SHP77 treated with DMSO at 0.1 percent for 48 hours (cell line): ENCODE data around the gene EEF1G.
"Not testable (repeated sequence)": the region's sequence is repeated elsewhere in the genome, so short reads cannot be mapped to it uniquely, and the experiment has no call there.

Source experiments
- DNase-seq: peaks from one replicate; lab custom pipeline; 2025; lab: John Stamatoyannopoulos, UW

EEF1G gene

GRCh38 chr11:62553839-62554361 lies 19.8 kb downstream of the EEF1G start:
- DNase-seq = no peak

- no peak for DNase-seq
Observed at GRCh38 chr11:62553080-62553838, 20.4 kb downstream of the EEF1G start.

- DNase-seq = no peak
Observed at GRCh38 chr11:62552485-62553079, 21.1 kb downstream of the EEF1G start.

GRCh38 chr11:62550478-62550877 lies 23.2 kb downstream of the EEF1G start:
- DNase-seq = not testable (repeated sequence)

GRCh38 chr11:62548545-62549335 lies 25.0 kb downstream of the EEF1G start:
- no peak for DNase-seq

- DNase-seq = no peak
Observed at GRCh38 chr11:62547691-62548281, 25.9 kb downstream of the EEF1G start.

- no peak for DNase-seq
Observed at GRCh38 chr11:62546929-62547625, 26.6 kb downstream of the EEF1G start.

GRCh38 chr11:62546244-62546928 lies 27.3 kb downstream of the EEF1G start, which contains the start of gene AHNAK:
AHNAK (minus strand) TSS chr11:62546806; CDS start chr11:62536098, 10,708 bp downstream.
- no peak for DNase-seq

- no peak for DNase-seq
Observed at GRCh38 chr11:62545437-62546243, 28.1 kb downstream of the EEF1G start.

- no peak for DNase-seq
Observed at GRCh38 chr11:62544581-62545436, 28.9 kb downstream of the EEF1G start.

GRCh38 chr11:62543680-62544444 lies 29.8 kb downstream of the EEF1G start:
- DNase-seq = no peak

- peak; percentile 21 for DNase-seq
Observed at GRCh38 chr11:62542750-62543567, 30.7 kb downstream of the EEF1G start.

GRCh38 chr11:62542111-62542745 lies 31.5 kb downstream of the EEF1G start:
- no peak for DNase-seq

GRCh38 chr11:62540804-62541701 lies 32.6 kb downstream of the EEF1G start:
- DNase-seq = no peak

- no peak for DNase-seq
Observed at GRCh38 chr11:62539238-62539925, 34.3 kb downstream of the EEF1G start.
